GM21737 (cell line): ENCODE data around the gene GPR137B.
"Not testable (repeated sequence)": the region's sequence is repeated elsewhere in the genome, so short reads cannot be mapped to it uniquely, and the experiment has no call there.

Experiments
- ATAC-seq: cut with Tn5 transposase; IDR thresholded peaks from one replicate; pipeline ENCODE4 v1.9.1; 2021; ENCODE audit warnings: mild to moderate bottlenecking, moderate library complexity; ENCODE audit not compliant: unreplicated experiment

GPR137B gene

GRCh38 chr1:236159704-236160539 is 17.6 kb downstream of the GPR137B start:
- ATAC-seq, result peak; percentile 43

DNA sequence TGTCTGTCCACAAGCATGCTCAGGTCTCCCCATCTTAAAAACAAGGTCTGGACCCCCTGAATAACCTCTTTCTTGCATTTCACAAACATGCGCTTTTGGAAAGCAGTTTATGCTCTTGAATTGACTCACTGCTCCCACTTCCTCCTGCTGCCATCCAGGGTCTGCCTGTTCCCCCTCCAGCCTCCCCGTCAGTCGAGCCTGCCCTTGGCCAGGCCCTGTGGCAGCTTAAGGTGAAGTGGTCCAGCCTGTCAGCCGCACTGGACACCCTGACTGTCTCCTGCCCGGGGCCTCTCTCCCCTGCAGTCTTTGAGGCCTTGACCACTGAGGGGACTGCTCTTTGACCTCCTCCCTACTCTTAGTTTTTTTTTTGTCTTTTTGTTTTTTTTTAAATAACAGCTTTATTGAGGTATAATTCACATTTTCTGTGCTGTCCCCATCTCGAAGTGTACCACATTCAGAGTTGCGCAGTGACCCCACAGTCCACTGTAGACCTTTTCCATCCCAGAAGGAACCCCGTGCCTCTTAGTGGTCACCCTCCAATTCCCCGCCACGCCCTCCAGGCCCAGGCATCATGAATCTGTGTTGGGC is 18.3 kb downstream of the GPR137B start:
- no peak for ATAC-seq

DNA sequence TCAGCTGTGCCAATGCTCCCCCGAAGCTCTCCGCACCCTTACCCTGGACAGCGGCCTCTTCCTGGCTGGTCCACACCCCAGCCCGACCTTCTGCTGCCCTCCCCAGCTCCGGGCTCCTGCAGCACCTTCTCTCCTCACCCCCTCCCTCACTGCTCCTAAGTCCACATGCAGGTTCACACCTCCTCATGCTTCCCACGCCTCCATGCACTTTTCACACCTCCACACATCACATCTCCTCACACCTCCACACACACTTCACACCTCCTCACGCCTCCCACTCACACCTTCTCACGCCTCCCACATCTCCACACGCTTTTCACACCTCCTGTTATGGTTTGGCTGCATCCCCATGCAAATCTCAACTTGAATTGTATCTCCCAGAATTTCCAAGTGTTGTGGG is 18.9 kb downstream of the GPR137B start:
- ATAC-seq, result no peak

GRCh38 chr1:236161755-236162154 is 19.4 kb downstream of the GPR137B start:
- not testable (repeated sequence) for ATAC-seq

GRCh38 chr1:236163463-236164153 is 21.3 kb downstream of the GPR137B start:
- no peak for ATAC-seq

DNA sequence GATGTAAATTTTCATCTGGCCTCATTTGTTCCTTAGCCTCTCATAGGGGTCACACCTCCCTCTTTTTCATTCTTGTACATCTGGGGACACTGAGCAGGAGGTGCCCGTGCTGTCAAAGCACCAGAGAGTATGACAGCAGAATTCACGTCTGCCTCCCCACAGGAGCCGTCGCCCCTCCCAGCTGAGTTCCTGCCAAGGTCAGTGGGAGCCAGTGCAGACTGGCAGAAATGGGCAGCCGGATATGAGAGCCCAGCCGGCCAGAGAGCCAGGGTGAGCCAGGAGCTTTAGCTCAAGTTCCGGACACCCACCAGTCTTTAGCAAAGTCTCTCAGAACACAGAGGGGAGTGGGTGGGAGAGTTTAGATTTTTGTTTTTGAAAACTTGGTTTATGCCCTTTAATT is 21.9 kb downstream of the GPR137B start:
- ATAC-seq, result no peak

GRCh38 chr1:236165238-236165981 is 23.1 kb downstream of the GPR137B start:
- ATAC-seq, result no peak

GRCh38 chr1:236166041-236166440 is 23.7 kb downstream of the GPR137B start:
- no peak for ATAC-seq

- ATAC-seq, result no peak
Observed at GRCh38 chr1:236167154-236167553, 24.8 kb downstream of the GPR137B start.

GRCh38 chr1:236167578-236167977 is 25.2 kb downstream of the GPR137B start:
- no peak for ATAC-seq

- no peak for ATAC-seq
Observed at GRCh38 chr1:236168716-236169429, 26.5 kb downstream of the GPR137B start.

GRCh38 chr1:236172041-236172579 is 29.8 kb downstream of the GPR137B start:
- no peak for ATAC-seq

DNA sequence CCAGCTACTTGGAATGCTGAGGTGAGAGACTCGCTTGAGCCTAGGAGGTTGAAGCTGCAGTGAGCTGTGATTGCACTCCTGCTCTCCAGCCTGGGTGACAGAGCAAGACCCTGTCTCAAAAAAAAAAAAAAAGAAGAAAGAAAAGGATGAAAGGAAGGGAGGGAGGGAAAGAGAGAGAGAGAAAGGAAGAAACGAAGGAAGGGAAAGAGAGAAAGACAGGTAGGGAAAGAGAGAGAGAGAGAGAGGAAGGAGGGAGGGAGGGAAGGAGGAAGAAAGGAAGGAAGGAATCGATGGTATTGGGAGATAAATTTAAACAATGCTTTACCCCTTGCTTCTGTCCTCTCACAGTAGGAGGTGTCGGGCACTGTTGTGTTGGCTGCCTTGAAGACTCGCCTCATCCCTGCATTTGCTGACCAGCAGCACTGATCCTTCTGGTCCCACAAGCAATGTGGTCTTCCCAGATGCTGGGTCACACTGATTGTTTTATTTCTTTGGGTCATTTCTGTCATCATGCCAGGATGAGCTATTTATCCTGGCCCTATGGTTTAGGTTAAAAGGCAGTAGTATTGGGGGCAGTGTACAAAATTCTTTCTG is 30.9 kb downstream of the GPR137B start:
- no peak for ATAC-seq

- ATAC-seq, result peak; percentile 66
Observed at GRCh38 chr1:236175642-236176336, 33.5 kb downstream of the GPR137B start.

- ATAC-seq, result no peak
Observed at GRCh38 chr1:236176337-236177336, 34.3 kb downstream of the GPR137B start.

DNA sequence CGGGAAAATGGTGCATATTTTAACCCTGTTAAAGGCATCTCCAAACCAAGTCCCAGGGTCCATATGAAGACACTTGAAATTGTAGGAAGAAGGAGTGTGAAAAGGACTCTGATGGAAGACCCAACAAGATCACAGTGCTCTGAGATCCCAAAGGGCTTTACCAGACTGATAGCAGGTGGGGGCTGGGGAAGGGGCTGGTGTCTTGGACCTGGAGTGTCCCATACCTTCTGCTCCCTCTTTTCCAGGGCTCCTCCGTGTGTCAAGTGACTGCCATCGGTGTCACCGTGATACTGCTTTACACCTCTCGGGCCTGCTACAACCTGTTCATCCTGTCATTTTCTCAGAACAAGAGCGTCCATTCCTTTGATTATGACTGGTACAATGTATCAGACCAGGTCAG is 37.3 kb downstream of the GPR137B start:
- no peak for ATAC-seq

DNA sequence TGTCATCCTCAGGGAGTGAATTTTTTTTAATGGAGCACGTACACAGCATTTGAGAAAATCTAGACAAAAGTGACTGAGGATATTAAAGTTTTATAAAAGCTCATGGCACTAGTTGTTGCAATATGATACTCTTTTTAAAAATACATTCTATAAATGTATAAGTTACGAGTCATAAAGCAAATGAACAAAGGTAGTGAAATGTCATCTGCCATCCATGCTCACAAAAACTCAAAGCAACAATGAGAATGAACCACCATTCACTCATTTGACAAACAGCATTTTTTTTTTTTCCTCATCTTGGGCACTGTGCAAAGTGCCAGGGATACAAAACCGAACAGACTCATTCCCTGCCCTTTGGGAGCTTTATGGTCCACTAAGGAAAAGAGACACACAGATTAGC is 38.7 kb downstream of the GPR137B start:
- ATAC-seq, result no peak

DNA sequence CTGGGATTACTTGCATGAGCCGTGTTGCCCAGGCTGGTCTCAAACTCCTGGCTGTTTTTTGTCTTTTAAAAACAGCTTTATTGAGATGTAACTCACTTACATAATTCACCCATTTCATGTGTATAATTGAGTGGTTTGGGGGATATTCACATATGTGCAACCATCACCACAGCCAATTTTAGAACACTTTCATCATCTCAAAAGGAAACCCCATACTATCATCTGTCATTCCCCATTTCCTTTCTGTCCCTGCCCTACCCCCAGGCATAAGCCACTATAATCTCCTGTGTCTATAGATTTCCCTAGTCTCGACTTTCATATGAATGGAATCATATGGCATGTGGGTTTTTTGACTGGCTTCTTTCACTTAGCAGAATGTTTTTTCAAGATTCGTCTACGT is 43.3 kb downstream of the GPR137B start:
- no peak for ATAC-seq
